HG03442 (cell line): ENCODE measurements around the gene MEF2C.

Source experiments
- ATAC-seq: cut with Tn5 transposase; IDR thresholded peaks from one replicate; pipeline ENCODE4 v1.9.1; 2021; ENCODE audit warnings: mild to moderate bottlenecking, moderate library complexity; ENCODE audit not compliant: unreplicated experiment

The MEF2C gene

GRCh38 chr5:88679638-88680037, 203.3 kb downstream of the MEF2C start:
- no peak for ATAC-seq

GRCh38 chr5:88678770-88679381, 204.1 kb downstream of the MEF2C start:
- no peak for ATAC-seq

DNA sequence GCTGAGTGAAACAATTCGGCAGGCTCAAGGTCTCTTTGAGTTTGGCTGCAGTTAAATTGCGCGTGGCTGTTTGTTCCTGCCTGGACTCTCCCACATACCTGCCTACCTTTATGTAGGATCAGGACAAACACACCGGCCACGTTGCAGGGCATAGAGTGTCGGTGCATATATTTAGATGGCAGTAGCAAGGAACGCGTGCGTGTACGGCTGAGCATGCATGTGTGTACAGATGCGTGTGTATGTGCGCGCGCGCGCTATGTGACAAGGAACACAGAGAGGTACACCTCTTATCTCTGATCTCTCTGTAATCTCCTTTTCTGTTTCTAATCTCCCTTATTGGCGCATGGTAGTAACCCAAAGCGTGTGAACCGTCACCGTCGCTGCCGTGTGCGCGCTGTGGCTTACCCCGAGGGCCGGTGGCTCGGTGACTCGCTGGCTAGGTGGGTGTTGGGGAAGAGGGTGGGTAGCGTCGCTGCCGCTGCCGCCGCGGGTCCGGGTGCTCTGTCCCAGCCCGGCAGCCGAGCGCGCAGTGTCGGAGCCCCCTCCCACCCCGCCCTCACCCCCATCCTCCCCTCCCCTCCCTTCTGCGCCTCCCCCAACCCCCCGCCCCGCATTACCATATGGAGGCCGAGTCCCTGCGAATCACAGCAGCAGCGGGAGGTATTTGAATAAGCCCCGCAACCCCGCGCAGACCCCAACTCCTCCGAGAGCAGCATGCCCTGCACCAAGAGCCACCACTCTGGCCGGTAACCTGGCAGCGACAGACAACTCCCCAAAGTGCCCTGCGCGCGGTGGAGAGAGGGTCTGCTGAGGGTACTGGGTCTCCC, 204.8 kb downstream of the MEF2C start:
- ATAC-seq, result no peak

DNA sequence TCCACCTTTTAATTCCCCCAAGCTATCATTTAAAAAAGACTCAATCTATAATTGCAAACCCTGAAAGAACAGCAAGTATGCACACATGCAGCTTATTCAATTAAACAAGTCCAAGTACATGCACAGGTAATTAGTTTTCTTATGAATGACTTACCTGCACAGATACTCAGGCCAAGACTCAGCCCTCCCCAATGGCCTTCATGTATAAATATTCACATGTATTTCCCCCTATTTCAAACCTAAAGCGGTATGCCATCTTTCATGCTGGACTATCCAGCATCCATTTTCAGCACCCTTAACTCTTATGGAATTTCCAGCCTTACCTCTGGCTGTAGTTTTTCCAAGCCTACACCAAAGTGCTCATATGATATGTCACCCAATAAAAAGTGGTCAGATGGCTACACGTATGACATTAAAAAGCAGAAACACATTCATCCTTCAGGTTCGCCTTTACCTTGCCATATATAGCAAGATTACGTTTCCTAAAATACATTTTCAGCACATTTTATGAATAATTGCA, 205.5 kb downstream of the MEF2C start:
- no peak for ATAC-seq

DNA sequence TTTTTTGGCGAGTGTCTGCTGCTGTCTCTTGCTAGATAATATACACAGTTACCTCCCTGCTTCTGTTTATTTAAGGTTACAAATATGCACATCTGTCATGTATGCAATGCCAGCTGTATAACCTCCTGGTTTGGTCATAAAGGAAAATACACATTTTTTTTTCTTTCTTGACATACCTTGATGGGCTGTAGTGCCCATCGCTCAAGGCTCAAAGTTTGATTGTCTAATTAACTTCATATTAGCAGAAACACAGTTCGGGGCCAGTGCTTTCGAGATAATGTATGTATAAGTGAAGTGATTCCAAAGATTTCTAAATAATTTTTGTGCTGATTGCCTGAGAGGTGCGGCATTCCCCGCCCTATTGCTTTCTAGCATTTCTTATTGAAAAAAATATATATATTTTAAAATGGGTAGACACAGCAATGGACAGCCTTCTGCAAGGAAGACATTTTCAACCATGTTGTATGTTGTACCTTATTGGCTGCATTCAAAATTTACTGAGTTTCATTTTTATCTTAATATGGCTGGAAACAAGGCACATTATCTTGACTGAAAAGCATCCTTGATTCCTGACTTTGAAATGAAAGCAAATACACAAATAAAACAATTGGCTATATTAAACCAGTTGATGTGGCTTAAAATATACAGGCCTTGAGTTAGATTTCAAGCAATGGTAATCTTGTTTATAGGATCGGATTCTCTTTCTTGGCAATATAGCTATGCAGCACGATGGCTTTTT, 206.2 kb downstream of the MEF2C start:
- no peak for ATAC-seq

DNA sequence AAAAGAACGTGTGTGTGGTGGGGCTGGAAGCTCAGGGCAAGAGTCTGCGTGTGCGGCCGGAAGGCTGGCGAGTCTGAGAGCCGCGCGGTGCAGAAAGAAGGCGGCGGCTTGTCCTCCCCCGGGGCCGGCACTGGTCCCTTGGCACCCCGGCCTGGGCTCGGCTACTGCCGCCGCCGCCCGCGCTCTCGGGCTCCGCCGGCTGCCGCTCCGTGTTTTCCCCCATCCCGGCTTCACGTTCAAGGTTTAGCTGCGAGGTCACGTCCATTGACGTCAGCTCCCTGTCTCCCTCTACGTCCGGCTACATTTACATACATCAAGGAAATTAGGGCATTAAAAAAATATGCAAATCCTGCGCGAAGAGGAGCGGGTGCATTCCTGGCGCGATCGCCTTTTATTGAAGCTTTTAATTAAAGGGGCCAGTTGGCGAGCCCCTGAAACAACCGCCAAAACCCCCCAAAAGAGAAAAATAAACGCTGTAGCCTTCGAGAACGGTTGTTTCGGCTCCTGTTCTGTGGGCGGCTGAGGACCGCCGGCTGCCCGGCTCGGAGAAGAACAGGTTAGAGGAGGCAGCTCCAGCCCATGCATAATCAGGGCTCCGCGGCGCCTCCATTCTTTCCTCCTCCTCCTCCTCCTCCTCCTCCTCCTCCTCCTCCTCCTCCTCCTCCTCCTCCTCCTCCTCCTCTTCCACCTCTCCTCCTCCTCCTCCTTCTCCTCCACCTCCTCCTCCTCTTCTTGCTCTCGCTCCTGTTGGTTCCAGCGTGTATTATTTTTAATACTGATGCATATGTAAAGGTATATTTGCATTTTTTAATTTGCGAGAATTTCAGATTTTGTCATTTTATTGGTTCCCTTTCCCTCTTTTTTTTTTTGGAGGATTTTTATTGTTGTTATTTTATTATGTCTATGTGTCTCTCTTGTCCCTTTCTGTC, 207.0 kb downstream of the MEF2C start:
- peak; percentile 42 for ATAC-seq

DNA sequence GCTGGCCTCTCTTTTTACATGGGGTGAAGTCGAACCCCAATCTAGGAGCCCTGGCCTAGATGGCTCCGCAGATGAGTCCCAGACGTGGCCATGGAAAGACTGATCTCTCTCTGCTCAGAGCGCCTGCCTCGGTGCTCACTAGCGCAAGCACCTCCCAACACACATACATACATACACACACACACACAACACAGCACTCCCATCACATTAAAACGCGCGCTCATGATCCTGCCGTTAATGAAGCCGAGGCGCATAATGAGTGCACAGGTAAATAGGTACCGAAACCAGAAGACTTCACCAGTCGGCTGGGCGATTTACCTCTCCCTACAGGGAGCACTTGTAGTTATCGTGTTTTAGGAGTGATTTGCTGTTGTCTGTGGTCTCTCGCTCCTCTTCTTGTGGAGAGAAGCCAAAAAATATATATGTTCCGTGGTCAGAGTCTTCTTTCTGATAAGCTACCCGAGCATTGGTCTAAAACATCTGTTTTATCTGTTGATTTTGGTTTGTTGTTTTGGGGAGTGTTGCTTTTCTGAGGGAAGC, 207.7 kb downstream of the MEF2C start:
- ATAC-seq, result peak; percentile 16

GRCh38 chr5:88674356-88675167, 208.4 kb downstream of the MEF2C start:
- peak; percentile 73 for ATAC-seq

DNA sequence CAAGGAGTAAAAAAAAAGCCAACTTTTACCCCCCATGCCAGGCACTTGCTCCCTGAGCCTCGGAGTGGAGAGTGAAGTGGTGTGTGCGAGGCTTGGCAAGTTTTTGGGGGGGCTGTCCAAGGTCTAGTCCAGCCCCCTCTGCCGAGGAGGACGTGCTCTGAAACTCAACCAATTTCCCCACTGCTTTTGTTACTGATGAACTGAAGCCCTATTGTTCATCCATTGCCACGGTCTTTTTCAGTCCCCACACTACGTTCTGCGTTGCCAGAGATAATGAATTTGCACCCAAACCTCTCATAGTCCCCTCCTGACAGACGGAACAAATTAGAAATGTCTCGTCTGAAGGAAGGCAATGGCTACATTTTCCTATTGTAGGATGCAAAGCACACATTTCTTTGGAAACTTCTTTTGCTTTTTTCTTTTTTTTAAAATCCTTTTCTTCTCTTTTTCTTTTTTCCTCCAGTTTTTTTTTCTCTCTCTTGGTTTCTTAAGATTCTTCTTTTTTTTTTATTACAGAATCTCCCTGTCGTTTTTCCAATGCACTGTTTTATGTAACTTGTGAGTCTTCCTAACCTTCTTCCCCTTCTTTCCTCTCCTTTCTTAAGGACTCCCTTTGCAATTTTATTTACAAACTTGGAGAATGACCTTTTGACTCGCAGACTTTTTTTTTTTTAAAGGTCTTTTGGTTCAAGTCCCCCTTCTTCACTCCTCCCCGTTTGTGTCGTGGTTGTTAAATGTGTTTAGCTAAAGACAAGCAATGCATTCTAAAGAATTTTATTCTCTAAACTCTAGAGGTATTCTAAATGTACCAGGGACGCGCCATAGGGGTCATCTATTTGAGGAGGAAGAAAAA, 209.5 kb downstream of the MEF2C start:
- ATAC-seq, result no peak

DNA sequence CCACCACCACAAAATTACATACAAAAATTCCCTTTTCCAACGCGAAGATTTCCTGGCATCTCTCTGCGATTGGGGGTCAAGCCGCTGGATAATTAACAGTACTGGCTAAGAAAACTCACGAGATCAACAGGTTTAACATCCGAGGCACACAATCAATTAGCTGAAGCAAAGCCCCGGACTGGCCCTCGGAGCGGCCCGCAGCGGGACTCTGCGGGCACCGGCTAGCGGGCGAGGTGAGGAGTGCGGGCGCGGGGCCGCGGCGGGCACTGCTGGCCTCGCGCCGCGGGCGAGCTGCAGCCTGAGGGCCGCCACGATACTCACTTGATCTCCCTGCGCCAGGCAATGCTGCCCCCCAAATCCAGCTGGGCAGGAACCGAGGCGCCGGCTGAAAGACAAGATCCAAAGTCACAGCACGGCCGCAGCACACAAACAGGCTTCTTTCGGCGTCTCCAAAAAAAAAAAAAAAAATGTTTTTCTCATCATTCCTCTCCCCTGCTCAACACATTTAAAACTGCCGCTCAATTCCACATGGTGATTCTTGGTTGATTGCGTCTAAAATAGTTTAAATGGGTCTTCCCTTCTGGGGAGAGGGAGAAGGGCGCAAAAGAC, 210.2 kb downstream of the MEF2C start:
- no peak for ATAC-seq

- no peak for ATAC-seq
Measured at GRCh38 chr5:88671505-88672499, 211.2 kb downstream of the MEF2C start.

GRCh38 chr5:88671106-88671504, 211.9 kb downstream of the MEF2C start:
- no peak for ATAC-seq

DNA sequence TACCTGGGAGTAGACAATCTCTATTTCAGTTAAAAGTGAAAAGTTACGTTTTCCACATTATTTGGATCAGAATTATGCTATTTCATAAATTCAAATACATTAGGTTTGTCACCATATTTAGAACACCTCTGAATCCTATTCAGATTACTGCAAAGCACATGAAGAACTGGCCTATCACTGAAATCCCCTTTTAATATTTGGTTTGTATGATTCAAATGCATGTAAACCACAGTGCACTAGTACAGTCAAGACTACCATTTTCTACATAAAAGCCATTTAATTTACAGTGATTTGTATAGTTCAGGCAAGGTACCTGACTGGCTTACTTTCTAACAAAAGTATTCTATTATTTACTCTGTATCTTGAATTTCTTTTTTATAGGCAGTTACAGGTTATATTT, 212.5 kb downstream of the MEF2C start:
- no peak for ATAC-seq

DNA sequence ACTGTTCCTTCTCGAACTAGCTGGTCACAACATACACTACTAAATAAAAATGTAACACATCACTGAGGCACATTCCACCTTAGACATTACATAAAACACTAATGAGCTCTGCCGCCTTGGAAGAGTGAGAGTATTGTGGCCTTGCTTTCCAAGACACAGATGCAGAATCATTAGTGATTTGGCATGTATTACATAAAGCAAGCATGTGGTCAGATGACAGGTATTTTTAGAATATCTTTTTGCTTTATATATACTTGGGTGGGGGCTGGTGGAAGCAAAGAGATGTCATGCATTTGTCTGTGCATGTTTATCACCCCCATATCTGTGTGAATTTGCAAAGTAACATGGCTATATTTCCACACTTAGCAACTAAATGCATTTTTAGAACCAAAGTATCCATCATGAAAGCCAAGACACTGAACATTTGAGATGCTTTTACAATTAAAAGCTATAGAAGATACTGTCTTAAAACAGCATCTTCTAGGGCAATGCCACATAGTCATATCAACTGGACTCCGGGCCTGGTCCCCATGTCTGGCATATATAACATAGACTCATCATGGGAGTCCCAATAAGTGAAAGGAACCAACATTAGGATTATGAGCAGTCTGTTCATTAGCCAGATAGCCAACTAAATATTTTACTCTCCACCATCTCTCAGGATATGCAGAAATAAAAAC, 213.5 kb downstream of the MEF2C start:
- ATAC-seq, result no peak

DNA sequence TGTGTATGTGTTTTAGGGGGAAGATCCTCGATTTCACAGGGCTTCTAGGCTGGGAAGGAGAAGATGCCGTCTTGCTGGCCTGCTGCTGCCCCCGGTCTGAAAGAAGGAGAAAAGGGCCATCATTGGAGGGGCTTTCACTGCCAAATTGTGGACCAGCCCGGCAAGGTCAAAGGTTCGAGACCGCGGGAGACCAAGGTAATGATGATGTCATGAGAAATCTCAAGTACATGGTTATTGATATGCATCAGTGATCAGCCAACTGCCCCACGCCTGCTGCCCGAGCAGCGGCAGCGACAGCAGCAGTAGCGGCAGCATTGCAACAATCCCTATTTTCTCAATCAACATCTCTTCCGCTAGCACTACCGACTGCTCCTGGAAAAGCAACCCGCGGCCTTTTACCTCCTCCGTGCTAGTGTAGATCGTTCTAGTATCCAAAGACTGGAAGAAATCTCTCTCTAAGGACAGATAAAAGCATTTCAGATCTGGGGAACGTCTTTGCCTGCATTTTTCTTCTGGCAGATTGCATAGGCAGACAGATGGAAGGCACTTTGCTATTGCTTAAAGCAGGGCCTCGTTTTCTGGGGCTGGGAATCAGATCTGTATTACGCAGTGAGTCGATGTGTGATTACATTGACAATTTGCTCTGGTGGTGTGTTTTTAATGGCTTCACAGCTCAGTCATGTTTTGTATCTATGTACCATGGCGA, 215.3 kb downstream of the MEF2C start:
- ATAC-seq, result no peak
